ENCODE data around the gene GPHN.

GPHN gene

DNA sequence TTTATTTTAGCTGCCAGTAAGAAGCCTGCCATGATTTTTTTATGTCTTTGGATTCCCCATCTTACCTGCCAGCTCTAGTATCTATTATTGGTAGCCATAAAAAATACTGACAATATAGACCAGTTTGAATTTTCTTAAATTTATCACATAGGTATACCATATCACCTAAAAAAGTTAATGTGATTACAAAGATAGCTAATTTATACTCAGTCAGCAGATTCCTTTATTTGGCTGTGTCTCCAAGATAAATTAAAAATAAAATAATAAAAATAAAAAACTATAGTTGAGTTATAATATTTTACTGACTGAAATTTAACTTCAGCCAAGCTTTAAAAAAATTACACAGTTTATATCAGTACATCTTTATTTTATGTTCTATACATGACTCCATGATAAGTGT, 128.3 kb downstream of the GPHN start:
- no peak for TF ChIP-seq TAF1 (IDR thresholded peaks at IDR 0.05; ENCODE audit: low read depth)
- TF ChIP-seq CEBPB (IDR thresholded peaks at IDR 0.05) = no peak
- no peak for TF ChIP-seq TEAD4 (IDR thresholded peaks at IDR 0.05)
- no peak for TF ChIP-seq EP300 (IDR thresholded peaks at IDR 0.05; ENCODE audit: borderline replicate concordance)
- TF ChIP-seq RAD21 (IDR thresholded peaks at IDR 0.05; ENCODE audit: low read depth) = no peak
- TF ChIP-seq ZBTB7A (IDR thresholded peaks at IDR 0.05; ENCODE audit: low read depth) = no peak
- TF ChIP-seq FOXM1 (IDR thresholded peaks at IDR 0.05; ENCODE audit: borderline replicate concordance, low read depth) = no peak
- no peak for TF ChIP-seq TCF12 (IDR thresholded peaks at IDR 0.05; ENCODE audit: low read depth)
- TF ChIP-seq EGR1 (IDR thresholded peaks at IDR 0.05) = no peak

- TF ChIP-seq YY1 (IDR thresholded peaks at IDR 0.05; ENCODE audit: low read depth) (no peak), EGR1 (IDR thresholded peaks at IDR 0.05) (no peak), FOXM1 (IDR thresholded peaks at IDR 0.05; ENCODE audit: borderline replicate concordance, low read depth) (no peak), MAX (IDR thresholded peaks at IDR 0.05) (no peak), RAD21 (IDR thresholded peaks at IDR 0.05; ENCODE audit: low read depth) (no peak), NFIC (IDR thresholded peaks at IDR 0.05) (no peak), ZBTB7A (IDR thresholded peaks at IDR 0.05; ENCODE audit: low read depth) (no peak), EP300 (IDR thresholded peaks at IDR 0.05; ENCODE audit: borderline replicate concordance) (no peak), TCF12 (IDR thresholded peaks at IDR 0.05; ENCODE audit: low read depth) (no peak), TEAD4 (IDR thresholded peaks at IDR 0.05) (no peak), CREB1 (IDR thresholded peaks at IDR 0.05; ENCODE audit: low read depth) (no peak), CEBPB (IDR thresholded peaks at IDR 0.05) (no peak), TAF1 (IDR thresholded peaks at IDR 0.05; ENCODE audit: low read depth) (no peak), USF1 (IDR thresholded peaks at IDR 0.05) (no peak)
- TF ChIP-seq, protein P1, sequence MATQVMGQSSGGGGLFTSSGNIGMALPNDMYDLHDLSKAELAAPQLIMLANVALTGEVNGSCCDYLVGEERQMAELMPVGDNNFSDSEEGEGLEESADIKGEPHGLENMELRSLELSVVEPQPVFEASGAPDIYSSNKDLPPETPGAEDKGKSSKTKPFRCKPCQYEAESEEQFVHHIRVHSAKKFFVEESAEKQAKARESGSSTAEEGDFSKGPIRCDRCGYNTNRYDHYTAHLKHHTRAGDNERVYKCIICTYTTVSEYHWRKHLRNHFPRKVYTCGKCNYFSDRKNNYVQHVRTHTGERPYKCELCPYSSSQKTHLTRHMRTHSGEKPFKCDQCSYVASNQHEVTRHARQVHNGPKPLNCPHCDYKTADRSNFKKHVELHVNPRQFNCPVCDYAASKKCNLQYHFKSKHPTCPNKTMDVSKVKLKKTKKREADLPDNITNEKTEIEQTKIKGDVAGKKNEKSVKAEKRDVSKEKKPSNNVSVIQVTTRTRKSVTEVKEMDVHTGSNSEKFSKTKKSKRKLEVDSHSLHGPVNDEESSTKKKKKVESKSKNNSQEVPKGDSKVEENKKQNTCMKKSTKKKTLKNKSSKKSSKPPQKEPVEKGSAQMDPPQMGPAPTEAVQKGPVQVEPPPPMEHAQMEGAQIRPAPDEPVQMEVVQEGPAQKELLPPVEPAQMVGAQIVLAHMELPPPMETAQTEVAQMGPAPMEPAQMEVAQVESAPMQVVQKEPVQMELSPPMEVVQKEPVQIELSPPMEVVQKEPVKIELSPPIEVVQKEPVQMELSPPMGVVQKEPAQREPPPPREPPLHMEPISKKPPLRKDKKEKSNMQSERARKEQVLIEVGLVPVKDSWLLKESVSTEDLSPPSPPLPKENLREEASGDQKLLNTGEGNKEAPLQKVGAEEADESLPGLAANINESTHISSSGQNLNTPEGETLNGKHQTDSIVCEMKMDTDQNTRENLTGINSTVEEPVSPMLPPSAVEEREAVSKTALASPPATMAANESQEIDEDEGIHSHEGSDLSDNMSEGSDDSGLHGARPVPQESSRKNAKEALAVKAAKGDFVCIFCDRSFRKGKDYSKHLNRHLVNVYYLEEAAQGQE (IDR thresholded peaks at IDR 0.05; ENCODE audit: low read depth) = no peak
These were observed 130.7 kb downstream of the GPHN start for GRCh38 chr14:66638689-66639088.

DNA sequence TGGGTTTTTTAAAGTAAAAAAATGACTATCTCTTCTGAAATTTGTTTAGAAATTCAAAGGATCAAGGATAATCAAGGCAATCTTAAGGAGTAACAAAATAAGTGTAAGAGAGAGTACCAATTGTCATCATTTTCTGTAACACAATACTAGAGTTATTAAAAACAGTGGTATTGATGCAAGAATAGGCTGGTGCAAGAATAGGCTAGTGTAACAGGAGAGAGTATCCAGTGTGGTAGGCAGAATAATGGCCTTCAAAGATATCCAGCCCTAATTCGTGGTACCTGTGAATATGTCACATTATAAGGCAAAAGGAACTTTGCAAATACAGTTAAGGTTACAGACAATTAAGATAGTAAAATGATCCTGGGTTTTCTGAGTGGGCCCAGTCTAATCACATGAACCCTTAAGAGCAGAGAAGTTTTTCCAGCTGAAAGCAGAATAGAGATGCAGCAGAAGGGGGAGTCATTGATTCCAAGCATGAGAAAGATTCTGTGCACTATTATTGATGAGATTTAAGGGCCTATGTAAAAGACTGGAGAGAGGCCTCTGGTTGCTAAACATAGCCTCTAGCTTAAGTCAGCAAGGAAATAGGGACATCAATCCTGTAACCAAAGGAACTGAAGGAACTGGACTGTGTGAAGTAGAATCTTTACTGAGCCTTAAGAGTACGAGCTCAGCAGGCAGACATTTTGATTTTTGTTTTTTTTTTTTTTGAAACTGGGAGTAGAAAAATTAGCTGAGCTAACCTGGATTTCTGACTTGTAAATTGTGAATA, 134.1 kb downstream of the GPHN start:
- no peak for TF ChIP-seq MAX (IDR thresholded peaks at IDR 0.05)
- TF ChIP-seq NFIC (IDR thresholded peaks at IDR 0.05) = no peak
- TF ChIP-seq, protein P1 (IDR thresholded peaks at IDR 0.05; ENCODE audit: low read depth) = no peak
- TF ChIP-seq EP300 (IDR thresholded peaks at IDR 0.05; ENCODE audit: borderline replicate concordance) = no peak
- TF ChIP-seq TEAD4 (IDR thresholded peaks at IDR 0.05) = no peak
- no peak for TF ChIP-seq TCF12 (IDR thresholded peaks at IDR 0.05; ENCODE audit: low read depth)
- no peak for TF ChIP-seq EGR1 (IDR thresholded peaks at IDR 0.05)
- no peak for TF ChIP-seq TAF1 (IDR thresholded peaks at IDR 0.05; ENCODE audit: low read depth)
- no peak for TF ChIP-seq CREB1 (IDR thresholded peaks at IDR 0.05; ENCODE audit: low read depth)
- no peak for TF ChIP-seq CEBPB (IDR thresholded peaks at IDR 0.05)
- no peak for TF ChIP-seq FOXM1 (IDR thresholded peaks at IDR 0.05; ENCODE audit: borderline replicate concordance, low read depth)
- no peak for TF ChIP-seq USF1 (IDR thresholded peaks at IDR 0.05)

DNA sequence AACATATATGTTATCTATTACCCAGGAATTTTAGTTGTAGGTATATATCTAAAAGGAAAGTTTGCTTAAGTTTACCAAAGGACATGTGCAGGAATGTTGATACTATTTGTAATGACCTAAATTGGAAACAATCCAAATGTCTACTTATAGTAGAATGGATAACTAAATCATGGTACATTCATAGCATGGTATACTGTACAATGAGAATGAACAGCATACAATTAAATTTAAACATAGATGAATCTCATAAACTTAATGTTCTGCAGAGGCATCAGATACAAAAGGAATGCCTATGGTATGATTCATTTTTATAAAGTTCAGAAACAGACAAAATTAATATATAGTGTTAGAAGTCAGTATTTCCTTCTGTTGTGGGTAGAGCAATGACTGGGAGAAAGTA, 135.4 kb downstream of the GPHN start:
- TF ChIP-seq FOXM1 (IDR thresholded peaks at IDR 0.05; ENCODE audit: borderline replicate concordance, low read depth) = no peak
- no peak for TF ChIP-seq TAF1 (IDR thresholded peaks at IDR 0.05; ENCODE audit: low read depth)
- no peak for TF ChIP-seq YY1 (IDR thresholded peaks at IDR 0.05; ENCODE audit: low read depth)
- no peak for TF ChIP-seq USF1 (IDR thresholded peaks at IDR 0.05)
- TF ChIP-seq EP300 (IDR thresholded peaks at IDR 0.05; ENCODE audit: borderline replicate concordance) = no peak
- no peak for TF ChIP-seq CEBPB (IDR thresholded peaks at IDR 0.05)
- TF ChIP-seq, protein P1 (IDR thresholded peaks at IDR 0.05; ENCODE audit: low read depth) = no peak
- TF ChIP-seq NFIC (IDR thresholded peaks at IDR 0.05) = no peak
- no peak for TF ChIP-seq RAD21 (IDR thresholded peaks at IDR 0.05; ENCODE audit: low read depth)
- TF ChIP-seq TCF12 (IDR thresholded peaks at IDR 0.05; ENCODE audit: low read depth) = no peak
- TF ChIP-seq ZBTB7A (IDR thresholded peaks at IDR 0.05; ENCODE audit: low read depth) = no peak
- no peak for TF ChIP-seq EGR1 (IDR thresholded peaks at IDR 0.05)
- no peak for TF ChIP-seq CREB1 (IDR thresholded peaks at IDR 0.05; ENCODE audit: low read depth)

Measured in Ishikawa (cell line).